Glomerular visceral epithelial cell (primary cell): ENCODE data around the gene EFNA3.

Experiments used
- DNase-seq: peaks from one replicate; pipeline ENCODE4 v3.0.0-alpha.2; 2016; ENCODE audit errors: extremely low spot score

Gene EFNA3

GRCh38 chr1:155133799-155134281 is 55.2 kb downstream of the EFNA3 start:
- no peak for DNase-seq

- DNase-seq, result no peak
These were observed 55.7 kb downstream of the EFNA3 start for GRCh38 chr1:155134322-155134721.

GRCh38 chr1:155134880-155135414 is 56.3 kb downstream of the EFNA3 start:
- peak; percentile 95 for DNase-seq

GRCh38 chr1:155135415-155136028 is 56.9 kb downstream of the EFNA3 start, which contains the start of gene SLC50A1:
Gene SLC50A1 (plus strand): TSS chr1:155135852. CDS start chr1:155135912, 60 bp downstream.
- peak; percentile 95 for DNase-seq

- DNase-seq, result no peak
These were observed 58.1 kb downstream of the EFNA3 start for GRCh38 chr1:155136748-155137147.
